Measurements from ENCODE around the gene NEB. TPM values are rescaled to one million over a fixed set of nuclear protein-coding genes. Genes with fewer than 3 reads are reported as not detected.

NEB gene
- polyA plus RNA-seq, 1 experiment = 0.01 TPM

DNA sequence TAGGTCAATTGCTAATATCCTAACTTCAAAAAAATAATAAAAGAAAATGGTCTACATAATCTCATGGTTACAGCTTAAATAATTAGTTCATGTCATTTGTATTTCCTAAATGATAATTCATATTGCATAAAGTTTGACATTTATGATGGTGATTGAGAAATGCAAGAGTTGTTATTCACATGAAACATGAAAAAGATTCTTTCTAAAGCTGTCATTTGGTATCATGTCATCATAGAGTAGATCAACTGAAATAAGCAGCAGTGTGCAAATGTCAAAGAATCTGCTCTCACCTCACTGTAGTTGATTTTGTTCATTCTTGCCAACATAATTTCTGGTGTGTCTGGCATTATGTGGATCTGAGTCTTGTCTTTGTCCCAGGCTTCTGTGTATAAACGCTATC is 95.3 kb downstream of the NEB start:
- CTCF ChIA-PET = interaction anchor here (1.4 kb wide), 1 partner anchor 34 kb away, joined by 3 read pairs; no protein-coding TSS in a partner anchor
- DNase-seq (ENCODE audit: low read depth) = no peak
- H3K27me3 ChIP-seq (ENCODE audit: control insufficient read depth, insufficient read depth, low read length) = no peaks in the 10 kb centered on the region
- POLR2A ChIA-PET = no interaction called here
- TF ChIP-seq, protein P1, sequence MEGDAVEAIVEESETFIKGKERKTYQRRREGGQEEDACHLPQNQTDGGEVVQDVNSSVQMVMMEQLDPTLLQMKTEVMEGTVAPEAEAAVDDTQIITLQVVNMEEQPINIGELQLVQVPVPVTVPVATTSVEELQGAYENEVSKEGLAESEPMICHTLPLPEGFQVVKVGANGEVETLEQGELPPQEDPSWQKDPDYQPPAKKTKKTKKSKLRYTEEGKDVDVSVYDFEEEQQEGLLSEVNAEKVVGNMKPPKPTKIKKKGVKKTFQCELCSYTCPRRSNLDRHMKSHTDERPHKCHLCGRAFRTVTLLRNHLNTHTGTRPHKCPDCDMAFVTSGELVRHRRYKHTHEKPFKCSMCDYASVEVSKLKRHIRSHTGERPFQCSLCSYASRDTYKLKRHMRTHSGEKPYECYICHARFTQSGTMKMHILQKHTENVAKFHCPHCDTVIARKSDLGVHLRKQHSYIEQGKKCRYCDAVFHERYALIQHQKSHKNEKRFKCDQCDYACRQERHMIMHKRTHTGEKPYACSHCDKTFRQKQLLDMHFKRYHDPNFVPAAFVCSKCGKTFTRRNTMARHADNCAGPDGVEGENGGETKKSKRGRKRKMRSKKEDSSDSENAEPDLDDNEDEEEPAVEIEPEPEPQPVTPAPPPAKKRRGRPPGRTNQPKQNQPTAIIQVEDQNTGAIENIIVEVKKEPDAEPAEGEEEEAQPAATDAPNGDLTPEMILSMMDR (IDR thresholded peaks at IDR 0.05; ENCODE audit: insufficient read depth, low read depth, low read length) = no peak
- no peaks in the 10 kb centered on the region for H3K36me3 ChIP-seq (ENCODE audit: control insufficient read depth, insufficient read depth, low read length)
- H3K4me3 ChIP-seq (ENCODE audit: low read depth, low read length) = no peak overlapping the region

DNA sequence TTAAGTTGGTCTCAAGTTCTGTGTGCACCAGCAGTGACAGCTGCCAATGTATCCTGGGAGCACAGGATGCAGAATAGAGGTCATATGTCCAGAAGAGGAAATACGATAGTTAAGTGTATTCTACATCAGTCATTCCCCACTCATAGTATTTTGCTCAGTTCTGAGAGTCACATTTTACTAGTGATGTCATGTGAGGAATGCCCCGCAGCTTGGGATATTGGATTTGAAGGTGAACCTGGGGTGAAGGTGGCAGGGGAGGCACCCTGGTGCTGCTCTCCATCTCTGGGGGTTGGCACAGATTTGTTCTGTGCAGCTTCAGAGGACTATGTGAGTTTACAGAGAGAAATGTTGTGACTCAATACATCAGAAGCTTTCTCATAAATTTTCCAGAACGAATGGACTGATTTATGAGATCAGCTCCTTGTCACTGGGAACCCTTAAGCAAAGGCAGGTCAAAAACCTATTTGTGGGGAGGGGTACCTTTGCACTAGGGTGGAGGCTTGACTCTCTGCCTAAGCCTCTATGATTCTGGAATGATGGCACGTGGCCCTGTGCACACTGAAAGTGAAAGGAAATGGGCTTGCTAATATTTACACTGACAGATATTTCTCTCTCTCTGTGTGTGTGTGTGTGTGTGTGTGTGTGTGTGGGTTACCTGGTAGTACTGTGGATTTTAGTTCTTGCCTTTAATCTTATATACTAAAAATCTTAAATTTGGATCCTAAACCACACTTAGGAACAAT is 95.9 kb downstream of the NEB start:
- CTCF ChIA-PET = interaction anchor here (1.0 to 1.4 kb wide), 2 partner anchors 21 to 35 kb away, joined by 3 read pairs; no protein-coding TSS in a partner anchor
- TF ChIP-seq, protein P1 (IDR thresholded peaks at IDR 0.05; ENCODE audit: insufficient read depth, low read depth, low read length) = no peak
- no peak for DNase-seq (ENCODE audit: low read depth)

DNA sequence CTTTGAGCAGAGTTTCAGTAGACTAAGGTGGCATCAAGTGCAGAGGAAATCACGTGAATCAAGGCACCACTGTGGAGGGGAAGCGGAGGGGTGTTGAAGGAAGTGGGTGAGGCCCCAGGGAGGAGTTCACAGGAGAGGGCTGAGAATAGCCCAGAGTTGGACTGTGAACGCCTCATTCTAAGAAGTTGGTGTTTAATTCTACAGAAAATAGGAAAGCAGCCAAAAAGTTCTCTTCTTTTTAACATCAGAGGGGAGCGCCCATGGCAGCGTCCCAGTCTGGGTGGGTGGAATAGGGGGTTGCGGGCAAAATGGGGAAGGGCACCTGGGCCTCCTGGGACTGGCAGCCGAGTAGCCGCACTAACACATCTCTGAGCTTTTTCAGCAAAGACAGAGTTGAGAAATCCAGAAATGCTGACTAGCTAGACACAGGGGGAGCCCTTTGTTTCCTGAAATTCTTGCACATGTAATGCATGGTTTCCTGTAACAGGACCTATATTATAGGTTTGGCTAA is 97.0 kb downstream of the NEB start:
- ChIA-PET POLR2A (no interaction called here), CTCF (interaction anchor here (1.0 kb wide), 1 partner anchor 20 kb away, joined by 3 read pairs; no protein-coding TSS in a partner anchor)
- no peaks in the 10 kb centered on the region for H3K36me3 ChIP-seq (ENCODE audit: control insufficient read depth, insufficient read depth, low read length)
- TF ChIP-seq, protein P1 (IDR thresholded peaks at IDR 0.05; ENCODE audit: insufficient read depth, low read depth, low read length) = no peak
- no peak for DNase-seq (ENCODE audit: low read depth)
- no peak overlapping the region for H3K4me3 ChIP-seq (ENCODE audit: low read depth, low read length)
- H3K27me3 ChIP-seq (ENCODE audit: control insufficient read depth, insufficient read depth, low read length) = no peaks in the 10 kb centered on the region

More for the DNA sequence above, 95.9 kb downstream of the NEB start:
- Histone ChIP-seq H3K36me3 (ENCODE audit: control insufficient read depth, insufficient read depth, low read length) (no peaks in the 10 kb centered on the region), H3K4me3 (ENCODE audit: low read depth, low read length) (no peak overlapping the region), H3K27me3 (ENCODE audit: control insufficient read depth, insufficient read depth, low read length) (no peaks in the 10 kb centered on the region)
- POLR2A ChIA-PET = no interaction called here

DNA sequence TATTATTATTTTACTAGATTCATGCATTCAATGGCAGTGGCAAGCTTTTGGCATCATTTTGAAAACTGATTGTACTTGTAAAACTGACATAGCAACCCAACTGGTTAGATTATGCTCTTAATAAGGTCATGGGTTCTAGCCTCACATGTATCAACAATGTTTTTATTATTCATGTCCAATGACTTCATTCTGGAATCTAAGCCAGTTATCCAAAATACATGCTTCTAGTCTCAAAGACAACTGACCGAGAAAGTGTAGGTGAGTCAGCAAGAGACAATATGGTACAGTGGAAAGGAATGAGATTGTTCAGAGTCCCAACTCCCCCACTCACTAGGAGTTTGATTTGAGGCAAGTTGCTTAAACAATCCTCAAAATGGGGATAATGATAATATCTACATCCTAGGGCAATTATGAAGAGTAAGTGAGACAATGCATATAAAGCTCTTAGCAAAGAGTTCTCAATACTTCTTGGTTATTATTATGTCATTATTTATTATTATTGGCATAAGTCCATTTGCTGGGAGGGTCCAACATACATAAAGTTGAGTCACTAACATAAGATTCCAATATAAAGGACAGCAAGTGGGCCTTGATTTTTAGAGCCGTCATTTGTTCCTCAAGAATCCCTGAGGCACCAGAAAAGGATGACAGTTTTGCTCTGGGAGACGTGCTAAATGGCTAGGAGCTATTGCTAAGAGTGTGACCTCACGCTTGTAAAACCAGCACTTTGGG is 99.4 kb downstream of the NEB start:
- H3K27me3 ChIP-seq (ENCODE audit: control insufficient read depth, insufficient read depth, low read length) = no peaks in the 10 kb centered on the region; the same call in 1 of the 2 replicates
- no peak overlapping the region for H3K4me3 ChIP-seq (ENCODE audit: low read depth, low read length)
- ChIA-PET CTCF (interaction anchor here (1.0 kb wide), 1 partner anchor 10 kb away, joined by 4 read pairs; no protein-coding TSS in a partner anchor), POLR2A (no interaction called here)
- H3K36me3 ChIP-seq (ENCODE audit: control insufficient read depth, insufficient read depth, low read length) = no peaks in the 10 kb centered on the region
- TF ChIP-seq, protein P1 (IDR thresholded peaks at IDR 0.05; ENCODE audit: insufficient read depth, low read depth, low read length) = no peak
- no peak for DNase-seq (ENCODE audit: low read depth)

DNA sequence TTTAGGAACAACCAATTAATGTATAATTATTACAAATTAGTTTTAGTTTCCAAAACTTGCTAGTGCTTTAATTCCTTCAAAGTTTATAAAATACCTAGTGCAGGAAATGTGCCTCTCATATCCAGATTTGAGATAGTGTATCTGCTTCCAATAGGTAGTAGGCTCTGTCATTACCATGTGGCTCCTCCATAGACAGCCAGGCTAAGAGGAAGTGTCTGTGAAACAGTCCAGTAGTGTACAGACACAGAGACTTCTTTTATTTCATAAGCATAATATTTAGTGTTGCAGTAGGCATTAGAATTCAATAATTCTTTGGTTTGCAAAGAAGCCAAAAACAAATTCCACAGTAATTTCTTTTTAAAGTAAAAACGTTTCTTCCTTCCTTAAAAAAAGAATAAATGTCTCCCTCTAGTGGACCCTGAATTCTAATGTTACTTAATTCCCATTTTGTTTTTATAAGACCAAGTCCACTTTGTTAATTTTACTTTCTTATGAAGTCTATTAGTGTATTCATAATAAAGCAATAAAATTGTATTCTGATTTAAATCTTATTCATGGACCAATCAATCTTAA is 101.2 kb downstream of the NEB start:
- H3K27me3 ChIP-seq (ENCODE audit: control insufficient read depth, insufficient read depth, low read length) = no peaks in the 10 kb centered on the region; the same call in 1 of the 2 replicates
- no peaks in the 10 kb centered on the region for H3K36me3 ChIP-seq (ENCODE audit: control insufficient read depth, insufficient read depth, low read length)
- TF ChIP-seq, protein P1 (IDR thresholded peaks at IDR 0.05; ENCODE audit: insufficient read depth, low read depth, low read length) = peak; percentile 23; the same call in 1 of the 2 replicates
- CTCF ChIA-PET = interaction anchor here (0.7 kb wide), 1 partner anchor 10 kb away, joined by 3 read pairs; no protein-coding TSS in a partner anchor
- POLR2A ChIA-PET = no interaction called here
- H3K4me3 ChIP-seq (ENCODE audit: low read depth, low read length) = no peak overlapping the region
- no peak for DNase-seq (ENCODE audit: low read depth)
